GM12891 (cell line): ENCODE measurements around the gene SFMBT1.

ENCODE experiments used
- POLR2A ChIP-seq: IDR thresholded peaks from 2 replicates; pipeline ENCODE4 v1.6.1; 2011; ENCODE audit warnings: low read depth, low read length, control low read depth
- POLR2AphosphoS5 ChIP-seq: IDR thresholded peaks from 2 replicates; pipeline ENCODE4 v1.6.1; 2011; ENCODE audit warnings: low read depth, low read length, control low read depth
- POU2F2 ChIP-seq: IDR thresholded peaks from 2 replicates; pipeline ENCODE4 v1.6.1; 2011; ENCODE audit warnings: low read depth, mild to moderate bottlenecking, control low read depth, low read length, moderate library complexity
- SPI1 ChIP-seq: IDR thresholded peaks from 2 replicates; pipeline ENCODE4 v1.6.1; 2011; ENCODE audit warnings: low read depth, low read length, control low read depth
- TAF1 ChIP-seq: IDR thresholded peaks from 2 replicates; pipeline ENCODE4 v1.6.1; 2011; ENCODE audit warnings: low read depth, low read length, control low read depth

DNA sequence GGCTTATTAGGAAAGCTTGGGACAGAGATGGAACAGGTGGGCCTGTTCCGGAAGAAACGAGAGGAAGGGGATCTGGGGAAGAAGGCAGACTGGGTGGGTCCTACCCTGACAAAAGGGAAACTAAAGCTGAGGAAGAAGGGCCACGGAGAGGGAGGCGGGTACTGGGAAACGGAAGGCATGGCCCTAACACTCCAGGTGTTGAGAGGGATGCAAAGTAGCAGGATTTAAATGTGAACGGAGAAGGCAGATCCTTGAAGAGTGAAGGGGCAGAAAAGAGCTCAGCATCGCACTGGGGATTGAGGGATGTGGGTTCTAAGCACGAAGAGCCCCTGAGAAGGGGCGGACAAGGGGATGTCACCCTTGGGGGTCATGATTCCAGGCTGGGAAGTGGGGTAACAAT is 149.3 kb downstream of the SFMBT1 start:
- no peak for TF ChIP-seq POLR2AphosphoS5
- no peak for TF ChIP-seq POLR2A
- TF ChIP-seq TAF1 = no peak
- no peak for TF ChIP-seq SPI1
- no peak for TF ChIP-seq POU2F2
